Stimulated activated CD8-positive, alpha-beta memory T cell treated with anti-CD3 and anti-CD28 coated beads, Interleukin-12 subunit alpha, Interleukin-12 subunit beta, amount 100 ng/mL, for 1 hour (primary cell): ENCODE data around the gene JKAMP.

Experiments used
- DNase-seq: peaks from one replicate; pipeline ENCODE4 v3.0.0-alpha.2; 2020; ENCODE audit warnings: low read depth

Gene JKAMP

DNA sequence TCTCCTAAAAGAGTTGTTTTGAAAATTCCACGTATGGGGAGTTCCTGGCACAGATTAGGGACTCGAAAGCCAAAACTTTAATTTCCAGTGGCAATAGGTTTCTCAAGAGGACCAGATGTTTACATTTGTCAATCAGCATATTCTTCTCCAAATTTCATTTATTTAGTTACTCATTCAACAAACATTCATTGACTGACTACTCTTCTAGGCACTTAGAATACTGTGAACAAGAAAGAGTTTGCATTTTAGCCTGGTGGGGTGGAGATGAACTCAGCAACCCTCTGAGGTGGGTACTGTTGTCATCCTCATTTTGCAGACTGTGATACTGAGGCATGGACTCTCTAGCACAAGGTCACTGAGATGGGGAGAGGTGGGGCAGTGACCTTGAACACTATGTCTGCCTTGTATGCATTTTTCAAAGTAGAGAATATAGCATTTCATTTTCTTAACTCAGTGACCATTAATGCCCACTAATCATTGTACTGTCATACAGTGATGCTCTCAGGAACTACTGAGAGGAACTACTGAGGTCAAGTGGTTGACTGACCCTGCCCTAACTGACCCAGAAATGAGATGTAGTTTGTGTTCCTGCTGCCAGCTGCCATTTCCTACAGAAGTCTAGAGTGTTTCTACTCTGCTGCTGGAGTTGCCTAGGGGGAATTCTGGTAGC is 2.3 kb upstream of the JKAMP start:
- no peak for DNase-seq

GRCh38 chr14:59482541-59483331 is 1.6 kb upstream of the JKAMP start:
- no peak for DNase-seq

DNA sequence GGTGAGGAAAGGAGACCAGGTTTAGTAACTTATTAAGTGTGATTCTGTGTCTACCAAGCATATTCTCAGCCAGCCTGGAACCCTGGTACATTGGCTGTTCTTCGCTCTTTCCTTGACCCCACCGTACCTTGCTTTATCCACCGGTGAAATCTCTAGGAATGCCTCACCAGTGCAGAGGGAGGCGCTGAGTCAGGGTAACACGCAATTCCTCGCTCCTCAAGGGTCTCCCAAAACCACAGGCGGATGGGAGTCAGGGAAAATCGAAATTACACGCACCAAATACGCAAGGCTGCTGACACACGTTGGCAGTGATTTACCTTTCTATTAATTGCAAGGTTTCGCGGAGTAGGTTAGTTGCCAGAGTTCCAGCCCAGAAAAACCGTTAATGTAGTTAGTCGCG is 954 bp upstream of the JKAMP start:
- DNase-seq: no peak

- peak; percentile 29 for DNase-seq
Measured at GRCh38 chr14:59484639-59485175, 390 bp downstream of the JKAMP start.

- DNase-seq: no peak
Measured at GRCh38 chr14:59490756-59491155, 6.4 kb downstream of the JKAMP start.

GRCh38 chr14:59492384-59492783 is 8.1 kb downstream of the JKAMP start:
- DNase-seq: no peak

- no peak for DNase-seq
Measured at GRCh38 chr14:59500732-59501131, 16.4 kb downstream of the JKAMP start.

DNA sequence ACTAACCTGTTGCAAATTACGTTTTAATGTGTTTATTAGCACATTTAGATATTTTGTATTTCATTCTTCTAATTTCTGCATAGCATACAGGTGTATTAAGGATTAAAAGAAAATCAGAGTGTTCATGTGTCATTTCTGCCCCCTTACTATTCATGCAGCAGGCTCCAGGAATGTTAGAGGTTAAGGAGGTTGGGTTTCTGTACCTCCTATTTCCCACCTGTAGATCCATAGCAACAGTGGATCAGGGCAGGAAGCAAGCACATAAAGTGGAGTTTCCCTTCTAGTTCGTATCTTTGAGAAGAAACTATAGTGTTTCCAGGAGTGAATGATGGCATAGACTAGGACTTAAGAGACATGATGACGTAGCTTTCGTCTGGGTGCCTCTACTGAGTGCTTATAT is 18.9 kb downstream of the JKAMP start:
- no peak for DNase-seq

GRCh38 chr14:59507063-59507751 is 22.9 kb downstream of the JKAMP start:
- DNase-seq: no peak

- no peak for DNase-seq
Measured at GRCh38 chr14:59507752-59508103, 23.4 kb downstream of the JKAMP start.

GRCh38 chr14:59509101-59509500 is 24.8 kb downstream of the JKAMP start:
- no peak for DNase-seq

- DNase-seq: no peak
Measured at GRCh38 chr14:59510001-59510400, 25.7 kb downstream of the JKAMP start.

DNA sequence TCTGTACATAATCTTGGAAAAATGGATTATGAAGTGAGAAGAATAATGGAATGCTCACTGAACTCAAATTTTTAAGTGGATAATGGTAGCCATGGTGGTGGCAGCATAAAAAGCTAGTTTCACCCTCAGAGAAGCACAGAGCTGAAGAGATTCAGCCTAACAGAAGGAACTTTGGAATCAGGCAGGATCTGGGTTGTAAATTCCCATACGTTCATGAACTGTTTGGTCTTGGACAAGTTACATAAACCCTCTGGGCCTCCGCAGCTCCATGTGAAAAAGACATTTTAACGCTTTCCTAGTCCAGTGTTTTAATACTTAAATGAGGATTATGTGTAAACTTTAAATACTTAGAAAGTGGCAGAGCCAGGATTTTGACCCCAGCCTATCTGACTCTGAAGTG is 26.6 kb downstream of the JKAMP start:
- no peak for DNase-seq

GRCh38 chr14:59511916-59512575 is 27.7 kb downstream of the JKAMP start:
- no peak for DNase-seq

DNA sequence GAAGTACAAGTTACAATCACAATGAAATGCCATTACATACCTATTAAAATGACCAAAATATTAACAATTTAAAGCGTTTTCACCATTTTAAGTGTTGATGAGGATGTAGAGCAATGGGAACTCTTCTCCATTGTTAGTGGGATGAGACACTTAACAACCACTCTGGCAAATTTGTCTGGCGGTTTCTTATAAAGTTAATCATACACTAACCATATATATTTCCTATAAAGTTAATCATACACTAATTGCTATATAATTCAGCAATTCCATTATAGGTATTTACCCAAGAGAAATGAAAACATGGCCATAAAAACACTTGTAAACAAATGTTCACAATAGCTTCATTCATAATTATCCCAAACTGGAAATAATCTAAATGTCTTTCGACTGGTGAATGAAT is 35.9 kb downstream of the JKAMP start:
- no peak for DNase-seq

DNA sequence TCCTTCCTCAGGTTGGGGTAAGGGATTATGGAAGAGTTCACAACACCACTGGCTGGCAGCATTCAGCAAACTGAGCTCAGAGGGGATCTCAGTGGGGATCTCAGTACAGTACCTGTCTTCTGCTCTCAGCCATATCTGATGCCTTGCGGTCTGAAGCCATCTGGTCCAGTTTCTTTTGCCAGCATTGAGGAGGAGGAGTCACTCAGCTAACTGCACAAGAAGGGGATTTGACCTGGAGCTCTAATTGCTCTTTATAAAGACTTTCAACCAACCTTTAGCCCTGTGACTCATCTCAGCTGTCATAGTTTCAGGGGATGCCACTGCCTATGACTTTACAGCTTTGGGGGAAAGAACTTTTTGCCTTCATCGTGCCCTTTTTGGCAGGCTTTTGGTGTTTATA is 44.9 kb downstream of the JKAMP start:
- no peak for DNase-seq

- no peak for DNase-seq
Measured at GRCh38 chr14:59530349-59530748, 46.0 kb downstream of the JKAMP start.

GRCh38 chr14:59532419-59532818 is 48.1 kb downstream of the JKAMP start:
- no peak for DNase-seq

GRCh38 chr14:59534361-59534987 is 50.2 kb downstream of the JKAMP start:
- no peak for DNase-seq

- DNase-seq: no peak
Measured at GRCh38 chr14:59537476-59537875, 53.2 kb downstream of the JKAMP start.

DNA sequence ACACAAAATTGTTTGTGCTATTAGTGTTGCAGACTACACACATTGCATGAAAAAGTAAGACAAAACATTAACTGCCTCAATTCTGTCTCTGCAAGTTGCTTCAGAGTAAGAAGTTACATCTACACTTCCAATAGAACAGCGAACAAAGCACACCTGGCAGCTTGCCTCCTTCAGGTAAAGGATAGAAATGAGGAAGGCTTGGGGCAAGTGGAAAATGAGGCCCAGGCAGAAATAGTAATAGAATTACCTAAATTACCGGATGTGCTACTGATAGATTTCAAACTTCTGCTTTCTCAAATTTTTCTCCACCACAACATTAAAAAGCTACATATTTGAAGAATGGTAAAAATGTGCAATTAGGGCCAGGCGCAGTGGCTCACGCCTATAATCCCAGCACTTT is 54.6 kb downstream of the JKAMP start:
- no peak for DNase-seq

DNA sequence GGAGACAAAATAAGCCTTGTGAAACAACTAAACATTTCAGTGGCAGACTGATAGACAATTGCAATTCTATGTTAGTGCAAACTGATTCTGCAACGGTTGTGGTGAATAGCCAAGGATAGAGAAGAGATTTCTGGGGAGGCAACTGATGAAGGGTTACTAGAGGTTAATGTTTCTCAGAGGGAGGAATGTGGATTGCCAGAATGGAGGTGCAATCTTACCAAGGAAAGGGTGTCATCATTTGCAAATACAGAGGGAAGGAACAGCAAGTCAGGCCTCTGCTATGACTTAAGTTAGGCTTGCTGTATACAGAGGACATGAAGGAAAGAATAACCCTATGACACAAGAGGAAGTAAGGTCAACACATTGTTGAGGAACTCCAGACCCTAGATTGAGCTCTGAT is 56.5 kb downstream of the JKAMP start:
- no peak for DNase-seq
